D721Med (cell line): ENCODE measurements around the gene HECTD4.

Source experiments
- DNase-seq: peaks from one replicate; pipeline ENCODE4 v3.0.0; 2011; ENCODE audit warnings: low spot score; ENCODE audit not compliant: insufficient read length
- FAIRE-seq: peaks from 2 replicates; lab custom pipeline; 2011; peaks lifted over from hg19 to GRCh38; lab: Jason Lieb, UNC
- TF ChIP-seq, protein P1 (sequence below): IDR thresholded peaks from 2 replicates; pipeline ENCODE4 v1.5.1; 2012; ENCODE audit warnings: mild to moderate bottlenecking, control low read depth; ENCODE audit not compliant: insufficient read depth; ENCODE audit errors: missing control alignments

Gene HECTD4

DNA sequence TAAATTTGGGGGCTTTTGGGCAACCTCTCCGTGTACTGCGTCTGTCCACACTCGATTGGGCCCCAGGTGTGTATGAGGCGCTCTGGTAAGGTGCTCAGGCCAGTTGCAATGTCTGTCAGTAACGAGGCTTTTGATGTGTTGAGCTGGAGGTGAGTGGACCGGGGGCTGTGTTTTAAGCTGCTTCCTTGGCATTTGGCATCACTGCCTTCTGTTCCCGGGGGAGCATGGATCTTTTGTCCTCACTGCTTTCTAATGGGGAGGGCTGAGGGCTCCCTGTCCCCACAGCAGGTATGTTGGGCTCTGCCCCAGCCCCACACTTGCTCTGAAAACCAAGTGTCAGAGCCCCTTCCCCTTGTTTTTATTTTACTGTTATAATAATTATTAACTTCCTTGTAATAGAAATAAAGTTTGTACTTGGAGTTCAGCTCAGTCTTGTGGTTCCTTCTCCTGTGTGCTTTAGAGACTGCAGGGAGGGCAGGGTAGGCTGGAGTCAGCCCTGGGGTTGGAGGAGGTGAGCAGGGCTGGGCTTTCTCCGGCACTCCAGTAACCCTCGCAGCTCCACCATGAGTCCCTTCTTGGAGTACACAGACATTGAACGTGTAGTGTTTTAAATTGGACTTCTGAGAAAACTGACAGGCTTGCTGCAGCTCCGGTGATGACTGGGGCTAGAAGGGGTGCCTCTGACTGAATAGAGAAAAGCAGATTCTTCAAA lies 228.9 kb downstream of the HECTD4 start:
- DNase-seq (no peak), FAIRE-seq (no peak)
- TF ChIP-seq, protein P1, sequence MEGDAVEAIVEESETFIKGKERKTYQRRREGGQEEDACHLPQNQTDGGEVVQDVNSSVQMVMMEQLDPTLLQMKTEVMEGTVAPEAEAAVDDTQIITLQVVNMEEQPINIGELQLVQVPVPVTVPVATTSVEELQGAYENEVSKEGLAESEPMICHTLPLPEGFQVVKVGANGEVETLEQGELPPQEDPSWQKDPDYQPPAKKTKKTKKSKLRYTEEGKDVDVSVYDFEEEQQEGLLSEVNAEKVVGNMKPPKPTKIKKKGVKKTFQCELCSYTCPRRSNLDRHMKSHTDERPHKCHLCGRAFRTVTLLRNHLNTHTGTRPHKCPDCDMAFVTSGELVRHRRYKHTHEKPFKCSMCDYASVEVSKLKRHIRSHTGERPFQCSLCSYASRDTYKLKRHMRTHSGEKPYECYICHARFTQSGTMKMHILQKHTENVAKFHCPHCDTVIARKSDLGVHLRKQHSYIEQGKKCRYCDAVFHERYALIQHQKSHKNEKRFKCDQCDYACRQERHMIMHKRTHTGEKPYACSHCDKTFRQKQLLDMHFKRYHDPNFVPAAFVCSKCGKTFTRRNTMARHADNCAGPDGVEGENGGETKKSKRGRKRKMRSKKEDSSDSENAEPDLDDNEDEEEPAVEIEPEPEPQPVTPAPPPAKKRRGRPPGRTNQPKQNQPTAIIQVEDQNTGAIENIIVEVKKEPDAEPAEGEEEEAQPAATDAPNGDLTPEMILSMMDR: no peak

DNA sequence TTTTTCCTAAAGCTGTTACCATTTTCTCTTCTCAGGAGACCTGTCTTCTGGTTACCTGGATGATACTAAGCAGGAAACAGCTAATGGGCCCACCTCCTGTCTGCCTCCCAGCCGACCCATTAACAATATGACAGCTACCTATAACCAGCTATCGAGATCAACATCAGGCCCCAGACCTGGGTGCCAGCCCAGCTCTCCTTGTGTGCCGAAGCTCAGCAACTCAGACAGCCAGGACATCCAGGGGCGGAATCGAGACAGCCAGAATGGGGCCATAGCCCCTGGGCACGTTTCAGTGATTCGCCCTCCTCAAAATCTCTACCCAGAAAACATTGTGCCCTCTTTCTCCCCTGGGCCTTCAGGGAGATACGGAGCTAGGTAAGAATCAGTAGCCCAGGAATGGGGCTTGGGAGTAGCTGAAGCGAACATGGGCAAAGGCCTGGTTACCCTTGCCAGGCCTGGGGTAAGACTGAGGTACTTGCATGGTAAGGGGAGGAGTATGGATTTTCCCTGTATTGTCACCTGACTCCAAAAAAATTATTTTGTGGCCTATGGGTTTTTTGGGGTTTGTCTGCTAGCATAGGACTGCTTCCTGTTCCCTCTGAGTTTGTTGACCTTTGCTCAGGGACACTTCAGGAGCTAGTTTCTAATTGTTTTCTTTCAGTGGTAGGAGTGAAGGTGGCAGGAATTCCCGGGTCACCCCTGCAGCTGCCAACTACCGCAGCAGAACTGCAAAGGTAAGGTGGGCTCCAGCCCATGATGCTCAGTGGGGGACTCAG lies 230.3 kb downstream of the HECTD4 start:
- no peak for FAIRE-seq
- TF ChIP-seq, protein P1: no peak
- DNase-seq: no peak

DNA sequence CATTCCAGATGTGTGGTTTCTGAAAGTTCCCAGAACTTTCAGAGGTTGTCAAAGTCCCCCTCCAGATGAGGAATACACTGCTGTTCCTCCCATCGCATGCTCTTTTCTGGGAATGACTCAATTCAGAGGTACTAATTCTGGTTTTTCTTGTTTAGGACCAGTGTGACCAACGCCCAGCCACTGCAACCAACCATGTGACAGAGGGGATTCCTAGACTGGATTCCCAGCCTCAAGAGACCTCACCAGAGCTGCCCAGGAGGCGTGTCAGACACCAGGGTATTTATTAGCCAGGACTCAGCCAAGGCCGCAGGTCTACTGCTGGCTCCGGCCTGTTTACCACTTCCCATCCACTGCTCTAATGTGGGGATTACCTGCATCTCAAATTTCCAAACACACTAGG lies 232.6 kb downstream of the HECTD4 start:
- DNase-seq: no peak
- TF ChIP-seq, protein P1: no peak
- no peak for FAIRE-seq

DNA sequence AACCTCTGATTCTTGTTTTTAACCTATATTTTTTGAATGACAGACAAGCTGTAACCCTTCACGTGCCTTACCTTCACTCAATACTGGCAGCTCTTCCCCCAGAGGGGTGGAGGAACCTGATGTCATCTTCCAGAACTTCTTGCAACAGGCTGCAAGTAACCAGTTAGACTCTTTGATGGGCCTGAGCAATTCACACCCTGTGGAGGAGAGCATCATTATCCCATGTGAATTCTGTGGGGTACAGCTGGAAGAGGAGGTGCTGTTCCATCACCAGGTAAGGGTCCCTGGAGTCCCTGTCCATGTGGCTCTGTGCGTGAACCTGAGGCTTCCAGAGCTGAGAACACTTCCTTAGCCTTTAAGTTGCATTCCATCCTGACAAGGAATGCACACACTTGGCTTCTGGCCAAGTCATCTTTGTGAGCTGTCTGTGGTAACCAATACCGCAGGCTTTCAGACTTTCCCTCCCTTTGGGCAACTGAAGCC lies 234.2 kb downstream of the HECTD4 start:
- TF ChIP-seq, protein P1: no peak
- FAIRE-seq (no peak), DNase-seq (no peak)

DNA sequence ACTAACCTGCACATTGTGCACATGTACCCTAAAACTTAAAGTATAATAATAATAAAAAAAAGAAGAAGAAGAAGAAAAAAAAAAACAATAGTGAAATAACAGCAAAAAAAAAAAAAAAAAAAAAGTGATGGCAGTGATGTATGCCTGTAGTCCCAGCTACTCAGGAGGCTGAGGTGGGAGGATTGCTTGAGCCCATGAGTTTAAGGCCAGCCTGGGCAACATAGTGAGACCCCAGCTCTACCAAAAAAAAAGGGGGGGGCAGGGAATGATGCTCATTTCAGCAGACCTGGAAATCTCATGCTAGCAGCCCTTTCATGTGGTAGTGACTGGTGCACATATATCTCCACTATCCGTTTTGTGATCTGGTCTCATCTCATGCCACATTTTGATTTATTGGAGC lies 236.1 kb downstream of the HECTD4 start:
- DNase-seq (no peak), FAIRE-seq (no peak)
- TF ChIP-seq, protein P1: no peak

DNA sequence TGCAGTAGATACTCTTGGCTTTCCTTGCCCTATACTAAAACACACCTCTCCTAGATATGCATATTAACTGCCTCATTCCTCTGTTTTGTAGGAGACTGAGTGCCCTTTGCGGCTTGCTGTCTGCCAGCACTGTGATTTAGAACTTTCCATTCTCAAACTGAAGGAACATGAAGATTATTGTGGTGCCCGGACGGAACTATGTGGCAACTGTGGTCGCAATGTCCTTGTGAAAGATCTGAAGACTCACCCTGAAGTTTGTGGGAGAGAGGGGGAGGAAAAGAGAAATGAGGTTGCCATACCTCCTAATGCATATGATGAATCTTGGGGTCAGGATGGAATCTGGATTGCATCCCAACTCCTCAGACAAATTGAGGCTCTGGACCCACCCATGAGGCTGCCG lies 241.5 kb downstream of the HECTD4 start:
- TF ChIP-seq, protein P1: no peak
- no peak for DNase-seq
- FAIRE-seq: no peak
